SU-DHL-6 (cell line): ENCODE data around the gene EVA1B.

Source experiments
- CTCF ChIP-seq: fragments of 200-600 bp; sonication (generic); IDR thresholded peaks from one replicate; pipeline ENCODE4 v1.5.1; 2017; ENCODE audit warnings: antibody characterized with exemption, mild to moderate bottlenecking, low read length, moderate library complexity; ENCODE audit not compliant: insufficient read depth, poor library complexity, severe bottlenecking
- EZH2phosphoT487 ChIP-seq: fragments of 200-600 bp; sonication (generic), shearing (Covaris generic); conservative IDR thresholded peaks from 2 replicates; pipeline ENCODE4 v1.6.1; 2018; ENCODE audit warnings: mild to moderate bottlenecking, antibody characterized with exemption, low read length, moderate library complexity, mixed read lengths

DNA sequence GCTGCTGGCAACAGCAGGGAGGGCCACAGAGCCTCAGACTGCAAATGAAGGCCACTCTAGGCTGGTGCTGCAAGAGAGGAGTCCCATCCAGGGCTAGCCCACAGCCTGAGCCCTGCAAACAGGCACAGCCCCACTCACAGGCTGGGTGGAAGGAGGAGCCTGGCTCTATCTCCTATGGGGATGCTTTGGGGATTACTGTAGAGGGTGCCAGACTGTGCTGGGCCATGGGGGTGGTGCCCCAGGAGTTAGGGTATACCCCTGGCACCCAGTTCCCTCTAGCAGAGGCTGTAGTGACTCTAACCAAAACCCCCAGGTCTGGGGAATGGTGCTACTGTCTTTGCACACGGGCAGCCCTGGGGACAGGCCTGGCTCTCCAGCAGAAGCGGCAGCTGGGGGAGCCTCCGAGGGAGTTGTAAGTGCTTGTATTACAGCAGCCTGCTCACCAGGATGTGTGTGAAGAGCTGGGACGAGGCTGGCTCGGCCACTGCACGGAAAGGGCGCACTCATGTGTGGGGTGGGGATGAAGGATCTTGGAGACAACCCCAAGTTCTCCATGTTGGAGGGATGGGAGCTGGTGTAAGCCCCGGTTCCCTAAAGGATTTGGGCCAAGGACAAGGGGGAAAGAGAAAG, 23.4 kb upstream of the EVA1B start:
- no peak for TF ChIP-seq CTCF
- no peak for TF ChIP-seq EZH2phosphoT487
